Renal cortical epithelial cell (primary cell): ENCODE data around the gene KRT86. TPM values are rescaled to one million over a fixed set of nuclear protein-coding genes. Genes with fewer than 3 reads are reported as not detected.
"Not testable (repeated sequence)": the region's sequence is repeated elsewhere in the genome, so short reads cannot be mapped to it uniquely, and the experiment has no call there.

Source experiments
- DNase-seq: peaks from one replicate; pipeline ENCODE4 v3.0.0-alpha.2; 2011; ENCODE audit warnings: low read depth
- total RNA-seq: library from RNA; depleted of rRNA; stranded (reverse); fragments of >200 nt; gene quantifications from 2 replicates; pipeline ENCODE4 v1.2.3, GENCODE V29; 2014

KRT86 gene
- total RNA-seq, 1 donor from 2014 or later, result 0.05 TPM

GRCh38 chr12:52291267-52291935, 17.0 kb downstream of the KRT86 start, which contains the start of gene KRT81:
Gene KRT81, minus strand, starts transcription at chr12:52291534. Its CDS starts 69 bp downstream, at chr12:52291465.
- DNase-seq, result no peak

- DNase-seq, result no peak
These were observed 19.5 kb downstream of the KRT86 start for GRCh38 chr12:52293926-52294325.

GRCh38 chr12:52294803-52295202, 20.4 kb downstream of the KRT86 start:
- no peak for DNase-seq

- peak; percentile 31 for DNase-seq
These were observed 21.2 kb downstream of the KRT86 start for GRCh38 chr12:52295663-52296062.

- no peak for DNase-seq
These were observed 22.2 kb downstream of the KRT86 start for GRCh38 chr12:52296572-52297215.

GRCh38 chr12:52298677-52299190, 24.3 kb downstream of the KRT86 start:
- DNase-seq, result peak; percentile 53

GRCh38 chr12:52300796-52301691, 26.6 kb downstream of the KRT86 start:
- DNase-seq, result peak; percentile 20

- not testable (repeated sequence) for DNase-seq
These were observed 27.3 kb downstream of the KRT86 start for GRCh38 chr12:52301721-52302120.

- not testable (repeated sequence) for DNase-seq
These were observed 27.9 kb downstream of the KRT86 start for GRCh38 chr12:52302242-52302914.

- not testable (repeated sequence) for DNase-seq
These were observed 30.5 kb downstream of the KRT86 start for GRCh38 chr12:52304941-52305411.

GRCh38 chr12:52305921-52306705, 31.7 kb downstream of the KRT86 start:
- no peak for DNase-seq

GRCh38 chr12:52306731-52307130, 32.3 kb downstream of the KRT86 start:
- DNase-seq, result no peak

- no peak for DNase-seq
These were observed 33.7 kb downstream of the KRT86 start for GRCh38 chr12:52307836-52308805.

- no peak for DNase-seq
These were observed 34.5 kb downstream of the KRT86 start for GRCh38 chr12:52308806-52309425.

- DNase-seq, result peak; percentile 25
These were observed 36.3 kb downstream of the KRT86 start for GRCh38 chr12:52310622-52311284.

- no peak for DNase-seq
These were observed 36.8 kb downstream of the KRT86 start for GRCh38 chr12:52311285-52311648.

GRCh38 chr12:52312086-52312485, 37.6 kb downstream of the KRT86 start:
- no peak for DNase-seq

- no peak for DNase-seq
These were observed 39.0 kb downstream of the KRT86 start for GRCh38 chr12:52313461-52313860.
